Measurements from ENCODE around the gene GLI3. TPM values are rescaled to one million over a fixed set of nuclear protein-coding genes. Genes with fewer than 3 reads are reported as not detected.

GLI3 gene
- total and polyA plus RNA-seq, 2 donors from 2014 or later = 0.92 to 11.1 TPM

GRCh38 chr7:42185726-42186125 is 51.3 kb downstream of the GLI3 start:
- no peak for TF ChIP-seq CTCF (IDR thresholded peaks at IDR 0.05; ENCODE audit: borderline replicate concordance, extremely low read depth, insufficient read depth)
- intact Hi-C loops (cut with DNase I) = no loop called here
- Histone ChIP-seq H3K36me3 (ENCODE audit: control insufficient read depth in 2 of 3, insufficient read depth in 3 of 3, low read length in 3 of 3) (no peaks in the 10 kb centered on the region), H3K27me3 (ENCODE audit: control insufficient read depth, insufficient read depth, low read length) (no peaks in the 10 kb centered on the region), H3K4me3 (ENCODE audit: low read length in 3 of 3) (no peak overlapping the region), H3K9ac (ENCODE audit: low read length in 3 of 3) (no peak overlapping the region), H3K9me3 (ENCODE audit: control insufficient read depth in 2 of 3, insufficient read depth in 1 of 3, low read length in 3 of 3) (no peaks in the 10 kb centered on the region), H3K4me1 (ENCODE audit: control insufficient read depth in 2 of 3, insufficient read depth in 2 of 3, low read depth in 1 of 3, low read length in 3 of 3) (no peaks in the 10 kb centered on the region), H3K27ac (ENCODE audit: low read depth in 2 of 2, low read length in 2 of 2) (no peak overlapping the region)
- DNase-seq = no peak
- no peak for FAIRE-seq

- Histone ChIP-seq H3K9ac (ENCODE audit: low read length in 3 of 3) (no peak overlapping the region), H3K4me1 (ENCODE audit: control insufficient read depth in 2 of 3, insufficient read depth in 2 of 3, low read depth in 1 of 3, low read length in 3 of 3) (no peaks in the 10 kb centered on the region), H3K9me3 (ENCODE audit: control insufficient read depth in 2 of 3, insufficient read depth in 1 of 3, low read length in 3 of 3) (no peaks in the 10 kb centered on the region), H3K36me3 (ENCODE audit: control insufficient read depth in 2 of 3, insufficient read depth in 3 of 3, low read length in 3 of 3) (no peaks in the 10 kb centered on the region), H3K4me3 (ENCODE audit: low read length in 3 of 3) (no peak overlapping the region), H3K27ac (ENCODE audit: low read depth in 2 of 2, low read length in 2 of 2) (no peak overlapping the region), H3K27me3 (ENCODE audit: control insufficient read depth, insufficient read depth, low read length) (no peaks in the 10 kb centered on the region)
- intact Hi-C loops (cut with DNase I) = no loop called here
- FAIRE-seq = no peak
- no peak for DNase-seq
- TF ChIP-seq CTCF (IDR thresholded peaks at IDR 0.05; ENCODE audit: borderline replicate concordance, extremely low read depth, insufficient read depth) = no peak
Observed at GRCh38 chr7:42183547-42183946, 53.5 kb downstream of the GLI3 start.

- TF ChIP-seq CTCF (IDR thresholded peaks at IDR 0.05; ENCODE audit: borderline replicate concordance, extremely low read depth, insufficient read depth) = no peak
- Histone ChIP-seq H3K27ac (ENCODE audit: low read depth in 2 of 2, low read length in 2 of 2) (no peak overlapping the region), H3K4me1 (ENCODE audit: control insufficient read depth in 2 of 3, insufficient read depth in 2 of 3, low read depth in 1 of 3, low read length in 3 of 3) (no peaks in the 10 kb centered on the region), H3K9ac (ENCODE audit: low read length in 3 of 3) (no peak overlapping the region), H3K27me3 (ENCODE audit: control insufficient read depth, insufficient read depth, low read length) (no peaks in the 10 kb centered on the region), H3K36me3 (ENCODE audit: control insufficient read depth in 2 of 3, insufficient read depth in 3 of 3, low read length in 3 of 3) (no peaks in the 10 kb centered on the region), H3K9me3 (ENCODE audit: control insufficient read depth in 2 of 3, insufficient read depth in 1 of 3, low read length in 3 of 3) (no peaks in the 10 kb centered on the region), H3K4me3 (ENCODE audit: low read length in 3 of 3) (no peak overlapping the region)
- DNase-seq (no peak), FAIRE-seq (no peak)
- intact Hi-C loops (cut with DNase I) = no loop called here
Observed at GRCh38 chr7:42181566-42181965, 55.4 kb downstream of the GLI3 start.

GRCh38 chr7:42180806-42181205 is 56.2 kb downstream of the GLI3 start:
- DNase-seq (no peak), FAIRE-seq (no peak)
- no peak overlapping the region for H3K27ac ChIP-seq (ENCODE audit: low read depth in 2 of 2, low read length in 2 of 2)
- TF ChIP-seq CTCF (IDR thresholded peaks at IDR 0.05; ENCODE audit: borderline replicate concordance, extremely low read depth, insufficient read depth) = no peak
- H3K36me3 ChIP-seq (ENCODE audit: control insufficient read depth in 2 of 3, insufficient read depth in 3 of 3, low read length in 3 of 3) = no peaks in the 10 kb centered on the region
- no peak overlapping the region for H3K9ac ChIP-seq (ENCODE audit: low read length in 3 of 3)
- no peaks in the 10 kb centered on the region for H3K9me3 ChIP-seq (ENCODE audit: control insufficient read depth in 2 of 3, insufficient read depth in 1 of 3, low read length in 3 of 3)
- H3K4me1 ChIP-seq (ENCODE audit: control insufficient read depth in 2 of 3, insufficient read depth in 2 of 3, low read depth in 1 of 3, low read length in 3 of 3) = no peaks in the 10 kb centered on the region
- no peaks in the 10 kb centered on the region for H3K27me3 ChIP-seq (ENCODE audit: control insufficient read depth, insufficient read depth, low read length)
- intact Hi-C loops (cut with DNase I) = no loop called here
- no peak overlapping the region for H3K4me3 ChIP-seq (ENCODE audit: low read length in 3 of 3)

Data from kidney (tissue), 14 donors.